Measurements from ENCODE around the gene GNAT1.

GRCh38 chr3:50203113-50203808 lies 11.9 kb downstream of the GNAT1 start:
- TF ChIP-seq CTCF (IDR thresholded peaks at IDR 0.05) (no peak), POLR2A (IDR thresholded peaks at IDR 0.05) (no peak)
